GM21360 (cell line): Measurements from ENCODE around the gene ZNF493.
A peak's percentile ranks its signal among the peaks of the same experiment; 100 is the strongest.

Experiments
- ATAC-seq: cut with Tn5 transposase; IDR thresholded peaks from one replicate; pipeline ENCODE4 v1.9.1; 2021; ENCODE audit warnings: mild to moderate bottlenecking, moderate library complexity; ENCODE audit not compliant: unreplicated experiment

Gene ZNF493

DNA sequence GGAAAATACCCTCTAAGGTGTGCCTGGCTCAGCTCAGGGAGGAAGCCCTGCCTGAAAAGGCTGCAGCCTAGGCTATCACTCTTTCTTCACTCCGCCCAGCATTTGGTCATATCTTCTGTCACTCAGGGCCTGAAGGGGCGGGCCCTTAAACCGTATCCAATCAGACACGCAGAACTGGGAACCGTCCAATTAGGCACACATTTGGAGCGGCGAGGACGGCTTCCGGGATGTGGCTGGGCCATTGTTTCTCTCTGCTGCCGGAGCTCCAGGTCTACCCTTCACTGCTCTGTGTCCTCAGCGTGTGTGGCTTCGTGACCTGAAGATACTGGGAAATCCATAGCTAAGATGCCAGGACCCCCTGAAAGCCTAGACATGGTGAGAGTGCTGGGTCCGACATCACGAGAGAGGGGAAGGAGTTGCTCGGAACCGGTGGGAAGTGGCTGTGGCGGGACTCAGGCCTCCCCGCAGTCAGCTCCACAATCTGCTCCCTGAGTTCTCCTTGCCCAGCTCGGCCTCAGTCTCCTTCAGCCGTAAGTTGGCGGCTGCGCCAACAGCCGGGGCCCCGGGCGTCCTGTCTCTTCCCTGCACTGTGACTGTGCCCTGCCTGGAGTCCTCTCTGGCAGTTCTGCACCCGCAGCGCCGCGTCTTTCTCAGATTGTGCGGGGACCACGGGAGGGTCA, at the start of gene ZNF493:
Gene ZNF493 (plus strand): TSS at position 241 of the 680 bp plus-strand sequence. CDS start 105 bp downstream, at position 346.
- peak; percentile 100 for ATAC-seq

DNA sequence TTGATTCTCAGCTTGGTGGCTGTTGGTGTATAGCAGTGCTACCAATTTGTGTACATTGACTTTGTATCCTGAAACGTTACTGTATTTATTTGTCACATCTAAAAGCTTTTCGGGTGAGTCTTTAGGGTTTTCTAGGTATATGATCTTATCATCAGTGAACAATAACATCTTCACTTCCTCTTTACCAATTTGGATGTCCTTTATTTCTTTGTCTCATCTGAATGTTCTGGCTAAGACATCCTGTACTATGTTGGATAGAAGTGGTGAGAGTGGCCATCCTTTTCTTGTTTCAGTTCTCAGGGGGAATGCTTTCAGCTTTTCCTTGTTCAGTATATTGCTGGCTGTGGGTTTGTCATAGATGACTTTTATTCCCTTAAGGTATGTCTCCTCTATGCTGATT, 44.1 kb upstream of the ZNF493 start:
- ATAC-seq = no peak

DNA sequence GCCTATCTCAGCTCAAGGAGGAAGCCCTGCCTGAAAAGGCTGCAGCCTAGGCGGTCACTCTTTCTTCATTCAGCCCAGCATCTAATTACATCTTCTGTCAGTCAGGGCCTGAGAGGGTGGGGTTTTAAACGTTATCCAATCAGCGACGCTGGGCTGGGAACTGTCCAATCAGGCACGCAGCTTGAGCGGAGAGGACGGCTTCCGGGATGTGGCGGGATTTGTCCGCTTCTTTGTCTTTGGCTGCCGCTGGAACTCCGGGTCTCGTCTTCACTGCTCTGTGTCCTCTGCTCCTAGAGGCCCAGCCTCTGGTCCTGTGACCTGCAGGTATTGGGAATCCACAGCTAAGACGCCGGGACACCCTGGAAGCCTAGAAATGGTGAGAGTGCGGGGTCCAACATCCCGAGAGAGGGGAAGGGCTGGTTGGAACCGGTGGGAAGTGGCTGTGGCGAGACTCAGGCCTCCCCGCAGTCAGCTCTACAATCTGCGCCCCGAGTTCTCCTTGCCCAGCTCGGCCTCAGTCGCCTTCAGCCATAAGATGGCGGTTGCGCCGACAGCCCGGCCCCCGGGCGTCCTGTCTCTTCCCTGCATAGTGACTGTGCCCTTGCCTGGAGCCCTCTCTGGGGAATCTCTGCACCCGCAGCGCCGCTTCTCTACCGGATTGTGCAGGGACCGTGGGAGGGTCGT, 38.0 kb upstream of the ZNF493 start, which contains the start of gene ZNF738:
Gene ZNF738 (plus strand): TSS at position 233 of the 684 bp plus-strand sequence. CDS start 141 bp downstream, at position 374.
- ATAC-seq = peak; percentile 97

DNA sequence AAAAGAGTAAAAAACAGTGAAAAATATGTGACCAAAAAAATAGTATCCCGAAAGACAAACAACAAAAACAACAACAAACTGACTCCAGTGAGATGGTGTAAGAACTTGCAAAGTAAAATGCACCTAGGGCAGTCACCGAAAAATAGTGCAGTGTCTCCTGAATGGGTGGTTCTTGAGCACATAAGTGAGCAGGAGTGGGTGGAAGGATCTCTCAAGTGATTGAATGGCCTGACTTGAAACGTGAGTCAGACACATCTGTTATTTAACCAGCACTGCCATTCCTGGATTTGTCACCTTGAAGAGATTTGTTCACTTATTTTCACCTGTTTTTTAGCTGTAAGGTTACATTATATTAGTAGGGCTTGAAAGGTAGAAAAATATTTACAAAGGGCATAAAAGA, 34.6 kb upstream of the ZNF493 start:
- ATAC-seq = no peak

DNA sequence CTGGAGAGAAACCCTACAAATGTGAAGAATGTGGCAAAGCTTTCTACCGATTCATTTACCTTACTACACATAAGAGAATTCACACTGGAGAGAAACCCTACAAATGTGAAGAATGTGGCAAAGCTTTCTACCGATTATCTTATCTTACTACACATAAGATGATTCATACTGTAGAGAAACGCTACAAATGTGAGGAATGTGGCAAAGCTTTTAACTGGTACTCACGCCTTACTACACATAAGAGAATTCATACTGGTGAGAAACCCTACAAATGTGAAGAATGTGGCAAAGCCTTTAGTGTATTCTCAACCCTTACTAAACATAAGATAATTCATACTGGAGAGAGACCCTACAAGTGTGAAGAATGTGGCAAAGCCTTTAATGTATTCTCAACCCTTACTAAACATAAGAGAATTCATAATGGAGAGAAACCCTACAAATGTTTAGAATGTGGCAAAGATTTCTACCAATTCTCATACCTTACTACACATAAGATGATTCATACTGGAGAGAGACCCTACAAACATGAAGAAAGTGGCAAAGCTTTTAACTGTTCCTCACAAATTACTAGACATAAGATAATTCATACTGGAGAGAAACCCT, 12.9 kb upstream of the ZNF493 start:
- no peak for ATAC-seq

DNA sequence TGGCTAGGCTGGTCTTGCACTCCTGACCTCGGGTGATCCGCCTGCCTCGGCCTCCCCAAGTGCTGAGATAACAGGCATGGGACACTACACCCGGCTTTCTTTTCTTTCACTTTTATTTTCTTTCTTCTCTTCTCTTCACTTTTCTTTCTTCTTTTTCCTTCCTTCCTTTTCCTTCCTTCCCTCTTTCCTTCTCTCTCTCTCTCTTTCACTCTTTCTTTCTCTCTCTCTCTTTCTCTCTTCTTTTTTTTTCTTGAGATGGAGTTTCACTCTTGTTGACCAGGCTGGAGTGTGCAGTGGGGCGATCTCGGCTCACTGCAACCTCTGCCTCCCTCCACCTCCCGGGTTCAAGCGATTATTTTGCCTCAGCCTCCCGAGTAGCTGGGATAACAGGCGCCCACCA, 812 bp upstream of the ZNF493 start:
- no peak for ATAC-seq

DNA sequence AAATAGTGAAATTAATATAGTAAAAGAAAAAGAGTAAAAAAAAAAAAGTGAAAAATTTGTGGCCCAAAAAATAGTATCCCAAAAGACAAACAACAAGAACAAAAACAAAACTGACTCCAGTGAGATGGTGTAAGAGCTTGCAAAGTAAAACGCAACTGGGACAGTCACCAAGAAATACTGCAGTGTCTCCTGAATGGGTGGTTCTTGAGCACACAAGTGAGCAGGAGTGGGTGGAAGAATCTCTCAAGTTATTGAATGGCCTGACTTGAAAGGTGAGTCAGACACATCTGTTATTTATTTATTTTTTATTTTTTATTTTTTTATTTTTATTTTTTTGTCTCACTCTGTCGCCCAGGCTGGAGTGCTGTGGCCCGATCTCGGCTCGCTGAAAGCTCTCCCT, 1.9 kb downstream of the ZNF493 start:
- no peak for ATAC-seq

DNA sequence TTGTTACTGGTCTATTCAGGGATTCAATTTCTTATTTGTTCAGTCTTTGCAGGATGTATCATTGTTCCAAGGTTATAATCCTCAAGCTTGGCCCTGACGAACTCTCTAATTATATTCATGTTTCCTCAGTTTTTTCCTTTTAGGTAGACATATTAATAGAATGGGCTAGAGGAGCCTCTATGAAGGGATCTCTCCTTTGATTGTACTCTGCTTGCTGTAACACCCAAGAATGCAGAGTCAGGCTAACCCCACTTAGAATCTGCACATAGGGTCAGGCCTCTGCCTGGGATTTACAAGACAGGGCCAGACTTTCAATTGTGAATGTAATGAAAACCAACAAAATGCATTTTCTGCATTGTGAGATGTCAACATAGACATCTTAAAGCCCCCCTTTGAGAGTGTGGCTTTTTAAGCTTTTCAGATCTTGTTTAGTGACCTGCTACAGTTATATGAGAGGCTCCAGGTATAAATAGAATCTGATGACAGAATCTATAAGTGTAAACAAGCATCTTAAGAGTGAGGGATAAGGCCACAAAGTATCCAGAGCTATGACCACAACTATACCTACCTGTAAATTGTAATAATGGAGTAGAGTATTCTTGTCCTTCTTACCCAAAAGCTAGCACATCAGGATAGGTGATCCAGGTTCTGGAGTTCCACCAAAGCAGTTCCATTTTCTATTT, 5.5 kb downstream of the ZNF493 start:
- no peak for ATAC-seq

DNA sequence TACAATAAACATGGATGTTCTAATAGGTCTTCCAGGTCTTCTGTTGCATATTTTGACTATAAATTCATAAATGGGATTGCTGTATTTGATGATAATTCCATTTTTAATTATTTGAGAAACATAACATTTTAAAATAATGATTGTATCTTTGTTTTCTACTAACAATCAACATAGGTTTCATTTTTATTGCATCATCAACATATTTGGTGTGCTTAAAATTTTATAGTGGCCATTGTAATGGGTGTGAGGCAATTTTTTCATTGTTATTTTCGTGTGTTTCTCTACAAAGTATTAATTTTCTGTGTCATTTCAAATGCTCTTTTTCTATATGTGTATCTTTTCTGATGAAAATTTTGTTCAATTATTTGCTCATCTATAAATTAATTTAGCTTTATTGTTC, 13.2 kb downstream of the ZNF493 start:
- no peak for ATAC-seq

DNA sequence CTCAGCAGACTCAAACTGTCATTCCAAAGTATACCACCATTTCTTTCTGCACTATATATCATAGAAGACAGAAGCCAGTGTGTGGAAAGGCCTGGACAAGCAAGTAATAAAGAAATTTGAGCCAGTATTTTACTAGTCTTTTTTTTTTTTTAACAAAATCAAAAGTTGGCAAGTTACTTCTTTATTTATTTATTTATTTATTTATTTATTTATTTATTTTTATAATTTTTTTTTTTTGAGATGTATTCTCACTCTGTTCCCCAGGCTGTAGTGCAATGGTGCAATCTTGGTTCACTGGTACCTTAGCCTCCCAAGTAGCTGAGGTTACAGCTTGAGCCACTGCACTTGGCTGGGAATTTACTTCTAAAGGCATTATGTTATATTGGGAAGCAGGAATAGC, 25.3 kb downstream of the ZNF493 start:
- no peak for ATAC-seq

DNA sequence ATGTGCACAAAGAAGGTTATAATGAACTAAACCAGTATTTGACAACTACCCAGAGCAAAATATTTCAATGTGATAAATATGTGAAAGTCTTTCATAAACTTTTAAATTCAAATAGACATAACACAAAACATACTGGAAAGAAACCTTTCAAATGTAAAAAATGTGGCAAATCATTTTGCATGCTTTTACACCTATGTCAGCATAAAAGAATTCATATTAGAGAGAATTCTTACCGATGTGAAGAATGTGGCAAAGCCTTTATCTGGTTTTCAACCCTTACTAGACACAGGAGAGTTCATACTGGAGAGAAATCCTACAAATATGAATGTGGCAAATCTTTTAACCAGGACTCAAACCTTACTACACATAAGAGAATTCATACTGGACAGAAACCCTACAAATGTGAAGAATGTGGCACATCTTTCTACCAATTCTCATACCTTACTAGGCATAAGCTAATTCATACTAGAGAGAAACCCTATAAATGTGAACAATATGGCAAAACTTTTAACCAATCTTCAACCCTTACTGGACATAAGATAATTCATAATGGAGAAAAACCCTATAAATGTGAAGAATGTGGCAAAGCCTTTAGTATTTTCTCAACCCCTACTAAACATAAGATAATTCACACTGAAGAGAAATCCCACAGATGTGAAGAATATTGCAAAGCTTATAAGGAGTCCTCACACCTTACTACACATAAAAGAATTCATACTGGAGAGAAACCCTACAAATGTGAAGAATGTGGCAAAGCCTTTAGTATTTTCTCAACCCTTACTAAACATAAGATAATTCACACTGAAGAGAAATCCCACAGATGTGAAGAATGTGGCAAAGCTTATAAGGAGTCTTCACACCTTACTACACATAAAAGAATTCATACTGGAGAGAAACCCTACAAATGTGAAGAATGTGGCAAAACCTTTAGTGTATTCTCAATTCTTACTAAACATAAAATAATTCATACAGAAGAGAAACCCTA, 26.4 kb downstream of the ZNF493 start:
- no peak for ATAC-seq

DNA sequence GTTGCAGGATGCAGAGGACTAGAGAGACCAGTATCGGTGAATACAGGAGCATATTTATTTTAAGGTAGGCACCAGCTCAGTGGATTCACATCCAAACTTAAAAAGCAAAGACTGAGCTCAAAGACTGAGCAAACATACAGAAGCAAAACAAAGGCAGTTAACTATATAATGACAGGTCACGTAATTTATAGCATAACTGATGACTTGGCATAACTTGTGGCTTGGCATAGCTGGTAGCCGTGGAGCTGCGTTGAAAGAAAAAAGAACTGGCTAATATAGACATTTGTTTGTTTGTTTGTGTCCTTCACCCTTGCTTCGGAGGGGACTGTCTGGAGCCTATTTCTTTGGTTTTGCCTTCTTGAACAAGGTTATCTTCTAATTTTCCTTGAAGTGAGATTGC, 33.7 kb downstream of the ZNF493 start:
- ATAC-seq = no peak

DNA sequence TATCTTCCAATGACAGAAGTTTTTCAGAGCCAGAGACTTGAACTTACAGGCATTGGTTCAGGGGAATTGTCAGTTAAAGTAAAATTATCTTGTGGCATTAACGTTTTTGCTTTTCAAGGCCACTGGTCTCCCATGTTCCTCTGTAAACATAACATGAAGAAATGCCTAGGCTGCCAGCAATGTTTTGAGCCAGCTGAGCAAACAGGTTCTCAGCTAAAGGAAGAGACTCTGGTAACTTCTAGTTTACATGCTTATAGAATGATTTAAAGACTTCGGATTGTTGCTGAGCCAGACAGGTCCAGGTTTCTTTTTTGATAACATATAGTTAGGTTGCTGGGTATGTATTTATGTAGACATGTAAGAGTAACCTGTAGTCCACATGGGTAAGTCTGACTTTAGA, 35.7 kb downstream of the ZNF493 start:
- ATAC-seq = no peak

DNA sequence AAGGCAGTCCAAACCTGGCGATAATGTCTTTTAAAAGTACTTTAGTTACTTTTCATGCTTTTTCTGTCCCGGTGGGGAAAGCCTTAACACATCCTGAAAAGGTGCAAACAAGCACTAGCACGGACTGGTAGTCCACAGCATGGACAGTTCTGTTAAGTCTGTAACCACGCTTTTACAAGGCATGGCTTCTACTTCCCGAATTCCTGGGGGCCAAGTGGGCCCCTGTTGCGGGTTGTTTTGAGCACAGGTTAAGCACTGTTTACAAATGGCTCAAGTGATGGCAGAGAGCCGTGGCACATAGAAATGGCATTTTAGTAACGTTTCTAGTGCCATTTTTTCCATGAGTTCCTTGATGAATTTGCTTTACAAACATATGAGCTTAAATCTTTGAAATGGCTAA, 37.6 kb downstream of the ZNF493 start:
- no peak for ATAC-seq

DNA sequence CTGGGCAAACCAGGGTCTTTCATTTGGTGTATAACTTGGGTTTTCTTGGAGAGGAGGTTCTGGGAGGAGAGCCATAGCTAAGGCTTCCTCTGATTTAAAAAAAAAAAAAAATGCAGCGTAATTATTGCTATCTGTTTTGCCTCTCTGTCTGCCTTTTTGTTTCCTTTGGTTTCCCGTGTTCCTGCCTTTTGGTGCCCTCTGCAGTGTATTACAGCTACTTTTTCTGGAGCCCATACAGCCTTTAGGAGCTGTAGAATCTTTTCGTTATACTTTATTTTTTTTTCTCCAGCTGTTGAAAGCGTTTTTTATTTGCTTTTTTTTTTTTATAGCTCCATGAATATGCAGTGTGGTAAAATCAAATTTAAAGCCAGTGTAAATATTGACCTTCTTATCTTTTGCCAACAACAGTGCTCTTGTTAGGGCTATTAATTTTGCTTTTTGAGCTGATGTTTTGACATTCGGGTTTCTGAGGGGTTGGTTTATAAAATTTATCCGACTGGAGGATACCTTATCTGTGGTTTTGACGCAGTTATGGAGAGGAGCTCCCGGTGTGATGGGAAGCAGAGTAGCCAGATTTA, 38.1 kb downstream of the ZNF493 start:
- no peak for ATAC-seq

DNA sequence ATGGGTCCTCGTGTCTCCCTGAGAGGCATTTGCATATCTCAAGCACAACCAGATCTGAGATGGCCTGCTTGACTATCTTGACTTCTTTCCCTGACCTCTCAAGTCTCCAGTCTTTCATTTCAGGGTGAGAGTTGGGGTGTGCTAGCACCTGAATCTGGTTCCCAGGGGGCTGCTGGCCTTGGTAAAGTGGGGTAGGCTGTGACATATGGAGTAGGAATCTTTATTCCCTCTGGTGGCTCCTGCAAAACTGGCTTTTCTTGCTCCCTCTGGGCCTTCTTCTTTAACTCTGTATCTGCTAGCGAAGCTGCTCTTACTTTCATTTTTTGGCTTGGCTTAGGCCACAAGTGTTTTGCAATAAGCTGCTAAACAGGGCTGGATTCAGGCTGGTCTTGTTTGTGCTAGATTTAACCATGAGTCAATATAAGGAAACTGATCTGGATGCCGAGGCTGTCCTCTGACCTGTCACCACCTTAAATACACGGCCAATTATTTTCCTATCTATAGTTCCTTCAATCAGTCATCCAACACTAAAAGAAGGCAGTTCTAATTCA, 42.3 kb downstream of the ZNF493 start:
- ATAC-seq = no peak

DNA sequence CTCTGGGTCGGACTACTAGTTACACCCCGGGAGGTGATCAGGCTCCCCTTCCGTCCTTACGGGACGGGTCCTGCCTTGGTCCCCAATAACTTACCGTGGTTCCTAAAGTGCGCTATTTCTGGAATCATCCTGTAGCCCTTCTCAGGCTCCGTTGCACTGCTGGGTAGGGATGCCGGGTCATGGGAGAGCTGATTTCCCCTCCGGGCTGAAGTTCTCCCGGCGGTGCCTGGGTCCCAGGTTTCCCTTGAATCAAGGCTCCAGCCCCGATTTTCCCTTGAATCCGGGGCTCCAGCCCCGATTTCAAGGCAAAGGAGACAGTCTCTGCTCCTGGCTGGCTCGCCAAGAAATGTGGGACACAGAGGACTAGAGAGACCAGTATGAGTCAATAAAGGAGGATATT, 43.4 kb downstream of the ZNF493 start:
- ATAC-seq = no peak

DNA sequence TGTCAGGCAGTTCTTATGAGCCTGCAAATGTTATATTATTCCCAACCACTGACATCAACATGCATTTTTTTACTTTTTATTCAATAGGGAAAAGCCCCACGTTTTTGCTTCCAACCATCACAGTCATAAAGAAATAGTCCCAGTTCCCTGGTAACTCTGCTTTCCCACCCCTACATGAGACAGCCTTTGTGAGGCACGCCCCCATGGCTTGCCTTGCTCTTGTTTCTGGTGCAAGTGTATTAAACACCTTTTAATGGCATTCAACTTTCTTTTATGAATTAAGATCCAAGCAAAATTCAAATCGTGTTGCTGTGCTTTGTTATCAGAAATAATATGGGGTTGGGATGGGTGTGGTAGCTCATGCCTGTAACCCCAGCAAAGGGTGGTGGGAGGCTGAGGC, 54.3 kb downstream of the ZNF493 start:
- ATAC-seq = no peak

DNA sequence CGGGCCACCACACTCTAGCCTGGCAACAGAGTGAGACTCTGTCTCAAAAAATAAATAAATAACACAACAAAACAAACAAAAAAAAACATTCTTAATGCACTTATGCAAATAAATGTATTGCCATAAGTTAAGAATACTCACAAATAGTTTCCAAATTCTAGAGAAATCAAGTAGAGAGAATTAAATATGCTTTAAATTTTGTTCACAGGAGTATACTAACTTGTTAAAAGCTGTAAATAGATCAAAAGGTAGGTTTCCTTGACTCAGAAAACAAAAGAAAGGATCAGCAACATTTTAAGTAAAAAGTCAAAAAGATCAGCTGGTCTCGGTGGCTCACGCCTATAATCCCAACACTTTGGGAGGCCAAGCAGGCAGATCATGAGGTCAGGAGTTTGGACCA, 58.0 kb downstream of the ZNF493 start:
- ATAC-seq = no peak

DNA sequence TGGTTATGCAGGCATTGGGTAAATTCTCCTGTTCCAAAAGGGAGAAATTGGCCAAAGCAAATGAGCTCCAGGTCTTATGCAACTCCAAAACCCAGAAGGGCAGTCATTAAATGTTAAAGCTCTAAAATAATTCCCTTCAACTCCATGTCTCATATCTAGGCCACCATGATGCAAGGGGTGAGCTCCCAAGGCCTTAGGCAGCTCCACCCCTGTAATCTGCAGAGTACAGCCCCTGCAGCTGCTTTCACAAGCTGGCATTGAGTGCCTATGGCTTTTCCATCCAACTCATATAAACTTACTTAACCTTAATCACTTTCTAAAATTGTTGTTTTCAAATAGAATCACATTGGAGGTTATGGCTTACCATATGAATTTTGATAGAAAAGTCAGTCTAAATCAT, 63.8 kb downstream of the ZNF493 start:
- ATAC-seq = no peak
